ENCODE results near the gene CCPG1. TPM values are rescaled to one million over a fixed set of nuclear protein-coding genes. Genes with fewer than 3 reads are reported as not detected.

The CCPG1 gene
- total and polyA plus RNA-seq, 2 of the 13 experiments (the other 11 are each of a cell fraction or from before 2014, with no cell fraction given), result 16.1 to 19.5 TPM

DNA sequence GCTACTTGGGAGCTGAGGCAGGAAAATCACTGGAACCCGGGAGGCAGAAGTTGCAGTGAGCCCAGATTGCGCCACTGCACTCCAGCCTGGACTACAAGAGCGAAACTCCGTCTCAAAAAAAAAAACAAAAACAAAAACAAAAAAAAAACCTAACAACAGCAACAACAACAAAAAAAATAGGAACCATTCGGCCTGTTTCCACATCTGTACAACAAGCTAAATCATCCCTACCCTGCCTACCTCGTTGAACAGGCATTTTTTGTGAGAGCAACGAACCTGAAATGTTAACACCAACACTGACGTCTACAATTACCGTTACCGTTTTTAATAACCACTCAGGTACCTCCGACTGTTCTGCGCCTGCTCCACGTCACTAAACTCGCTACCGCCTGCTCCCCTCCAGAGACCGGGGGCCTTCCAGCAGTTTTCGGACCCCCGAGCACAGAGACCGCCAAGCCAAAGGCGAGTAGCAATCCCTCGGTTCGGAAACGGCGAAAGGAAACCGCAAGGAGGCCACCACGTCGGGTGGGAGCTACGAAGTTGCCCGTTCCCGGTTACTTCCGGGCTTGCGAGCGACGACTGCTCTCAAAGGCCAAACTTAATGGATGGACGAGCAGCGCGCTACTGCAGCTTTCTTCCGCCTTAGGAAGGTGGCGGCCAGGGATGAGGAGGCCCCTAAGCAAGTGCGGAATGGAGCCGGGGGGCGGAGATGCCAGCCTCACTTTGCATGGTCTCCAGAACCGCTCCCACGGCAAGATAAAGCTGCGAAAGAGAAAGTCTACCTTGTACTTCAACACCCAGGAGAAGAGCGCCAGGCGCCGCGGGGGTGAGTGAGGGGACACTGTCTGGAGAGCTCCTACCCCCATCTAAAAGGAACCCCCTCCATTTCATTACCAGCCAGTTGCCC is 89.3 kb downstream of the CCPG1 start, which contains the start of the genes PIGB and PIGBOS1 (continued):
- TF ChIP-seq, protein P1, sequence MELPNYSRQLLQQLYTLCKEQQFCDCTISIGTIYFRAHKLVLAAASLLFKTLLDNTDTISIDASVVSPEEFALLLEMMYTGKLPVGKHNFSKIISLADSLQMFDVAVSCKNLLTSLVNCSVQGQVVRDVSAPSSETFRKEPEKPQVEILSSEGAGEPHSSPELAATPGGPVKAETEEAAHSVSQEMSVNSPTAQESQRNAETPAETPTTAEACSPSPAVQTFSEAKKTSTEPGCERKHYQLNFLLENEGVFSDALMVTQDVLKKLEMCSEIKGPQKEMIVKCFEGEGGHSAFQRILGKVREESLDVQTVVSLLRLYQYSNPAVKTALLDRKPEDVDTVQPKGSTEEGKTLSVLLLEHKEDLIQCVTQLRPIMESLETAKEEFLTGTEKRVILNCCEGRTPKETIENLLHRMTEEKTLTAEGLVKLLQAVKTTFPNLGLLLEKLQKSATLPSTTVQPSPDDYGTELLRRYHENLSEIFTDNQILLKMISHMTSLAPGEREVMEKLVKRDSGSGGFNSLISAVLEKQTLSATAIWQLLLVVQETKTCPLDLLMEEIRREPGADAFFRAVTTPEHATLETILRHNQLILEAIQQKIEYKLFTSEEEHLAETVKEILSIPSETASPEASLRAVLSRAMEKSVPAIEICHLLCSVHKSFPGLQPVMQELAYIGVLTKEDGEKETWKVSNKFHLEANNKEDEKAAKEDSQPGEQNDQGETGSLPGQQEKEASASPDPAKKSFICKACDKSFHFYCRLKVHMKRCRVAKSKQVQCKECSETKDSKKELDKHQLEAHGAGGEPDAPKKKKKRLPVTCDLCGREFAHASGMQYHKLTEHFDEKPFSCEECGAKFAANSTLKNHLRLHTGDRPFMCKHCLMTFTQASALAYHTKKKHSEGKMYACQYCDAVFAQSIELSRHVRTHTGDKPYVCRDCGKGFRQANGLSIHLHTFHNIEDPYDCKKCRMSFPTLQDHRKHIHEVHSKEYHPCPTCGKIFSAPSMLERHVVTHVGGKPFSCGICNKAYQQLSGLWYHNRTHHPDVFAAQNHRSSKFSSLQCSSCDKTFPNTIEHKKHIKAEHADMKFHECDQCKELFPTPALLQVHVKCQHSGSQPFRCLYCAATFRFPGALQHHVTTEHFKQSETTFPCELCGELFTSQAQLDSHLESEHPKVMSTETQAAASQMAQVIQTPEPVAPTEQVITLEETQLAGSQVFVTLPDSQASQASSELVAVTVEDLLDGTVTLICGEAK (IDR thresholded peaks at IDR 0.05), result no peak
- TF ChIP-seq, protein P1 (CRISPR knock-in tag; IDR thresholded peaks at IDR 0.05), result peak; percentile 86
- TF ChIP-seq NFYC (CRISPR knock-in tag; IDR thresholded peaks at IDR 0.05) (no peak), GABPA (IDR thresholded peaks at IDR 0.05; ENCODE audit: low read depth, low read length) (peak; percentile 61), GABPA (CRISPR knock-in tag; IDR thresholded peaks at IDR 0.05; ENCODE audit: low read depth) (peak; percentile 89), KMT2A (CRISPR knock-in tag; IDR thresholded peaks at IDR 0.05) (peak; percentile 98), NR2F6 (IDR thresholded peaks at IDR 0.05) (no peak), NR2F6 (CRISPR knock-in tag; IDR thresholded peaks at IDR 0.05) (peak; percentile 30; the same call in 1 of the 2 replicates), ISX (CRISPR knock-in tag; conservative IDR thresholded peaks at IDR 0.05) (no peak), ZMAT3 (CRISPR knock-in tag; conservative IDR thresholded peaks at IDR 0.05) (peak; percentile 76; the same call in 1 of the 2 replicates), RFX1 (IDR thresholded peaks at IDR 0.05) (no peak), ZNF160 (CRISPR knock-in tag; IDR thresholded peaks at IDR 0.05) (peak; percentile 82), SCMH1 (CRISPR knock-in tag; IDR thresholded peaks at IDR 0.05; ENCODE audit: borderline replicate concordance) (no peak), ZNF33A (CRISPR knock-in tag; IDR thresholded peaks at IDR 0.05; ENCODE audit: borderline replicate concordance) (no peak), ZNF326 (CRISPR knock-in tag; IDR thresholded peaks at IDR 0.05; ENCODE audit: borderline replicate concordance) (no peak), ETV6 (CRISPR knock-in tag; conservative IDR thresholded peaks at IDR 0.05) (peak; percentile 50; the same call in 1 of the 2 replicates), ZNF746 (CRISPR knock-in tag; IDR thresholded peaks at IDR 0.05) (no peak), TP53 (CRISPR knock-in tag; conservative IDR thresholded peaks at IDR 0.05) (no peak)
- TF ChIP-seq, protein P2, sequence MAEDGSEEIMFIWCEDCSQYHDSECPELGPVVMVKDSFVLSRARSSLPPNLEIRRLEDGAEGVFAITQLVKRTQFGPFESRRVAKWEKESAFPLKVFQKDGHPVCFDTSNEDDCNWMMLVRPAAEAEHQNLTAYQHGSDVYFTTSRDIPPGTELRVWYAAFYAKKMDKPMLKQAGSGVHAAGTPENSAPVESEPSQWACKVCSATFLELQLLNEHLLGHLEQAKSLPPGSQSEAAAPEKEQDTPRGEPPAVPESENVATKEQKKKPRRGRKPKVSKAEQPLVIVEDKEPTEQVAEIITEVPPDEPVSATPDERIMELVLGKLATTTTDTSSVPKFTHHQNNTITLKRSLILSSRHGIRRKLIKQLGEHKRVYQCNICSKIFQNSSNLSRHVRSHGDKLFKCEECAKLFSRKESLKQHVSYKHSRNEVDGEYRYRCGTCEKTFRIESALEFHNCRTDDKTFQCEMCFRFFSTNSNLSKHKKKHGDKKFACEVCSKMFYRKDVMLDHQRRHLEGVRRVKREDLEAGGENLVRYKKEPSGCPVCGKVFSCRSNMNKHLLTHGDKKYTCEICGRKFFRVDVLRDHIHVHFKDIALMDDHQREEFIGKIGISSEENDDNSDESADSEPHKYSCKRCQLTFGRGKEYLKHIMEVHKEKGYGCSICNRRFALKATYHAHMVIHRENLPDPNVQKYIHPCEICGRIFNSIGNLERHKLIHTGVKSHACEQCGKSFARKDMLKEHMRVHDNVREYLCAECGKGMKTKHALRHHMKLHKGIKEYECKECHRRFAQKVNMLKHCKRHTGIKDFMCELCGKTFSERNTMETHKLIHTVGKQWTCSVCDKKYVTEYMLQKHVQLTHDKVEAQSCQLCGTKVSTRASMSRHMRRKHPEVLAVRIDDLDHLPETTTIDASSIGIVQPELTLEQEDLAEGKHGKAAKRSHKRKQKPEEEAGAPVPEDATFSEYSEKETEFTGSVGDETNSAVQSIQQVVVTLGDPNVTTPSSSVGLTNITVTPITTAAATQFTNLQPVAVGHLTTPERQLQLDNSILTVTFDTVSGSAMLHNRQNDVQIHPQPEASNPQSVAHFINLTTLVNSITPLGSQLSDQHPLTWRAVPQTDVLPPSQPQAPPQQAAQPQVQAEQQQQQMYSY (CRISPR knock-in tag; IDR thresholded peaks at IDR 0.05), result peak; percentile 74; the same call in 1 of the 2 replicates

All from HepG2 (cell line).